AG04450 (cell line): ENCODE results near the gene PNPLA6. TPM values are rescaled to one million over a fixed set of nuclear protein-coding genes. Genes with fewer than 3 reads are reported as not detected.
"Not testable (repeated sequence)": the region's sequence is repeated elsewhere in the genome, so short reads cannot be mapped to it uniquely, and the experiment has no call there.

ENCODE experiments used
- CTCF ChIA-PET: fragments of 300-600, 350-600 bp; formaldehyde crosslinking; extraction: SDS; loops from one replicate; lab custom pipeline; 2022; ENCODE audit warnings: antibody characterized with exemption, inconsistent platforms; lab: Charles Lee
- POLR2A ChIA-PET: fragments of 350-600 bp; formaldehyde crosslinking; extraction: SDS; loops from one replicate; lab custom pipeline; 2021; ENCODE audit warnings: antibody characterized with exemption, inconsistent platforms; lab: Yijun Ruan, JAX
- DNase-seq: peaks from one replicate; pipeline ENCODE4 v3.0.0-alpha.2; 2011; ENCODE audit warnings: low read depth, low spot score
- H3K27ac ChIP-seq: one replicate; pipeline ENCODE4 v1.5.1; 2012; ENCODE audit warnings: low read depth, low read length, control low read depth
- H3K27me3 ChIP-seq: one replicate; pipeline ENCODE4 v1.6.0; 2012; ENCODE audit warnings: low read length; ENCODE audit not compliant: control insufficient read depth, insufficient read depth
- H3K4me3 ChIP-seq: 2 replicates; pipeline ENCODE4 v1.5.1; 2011; ENCODE audit warnings: mild to moderate bottlenecking, low read depth, low read length, control low read depth
- H3K9me3 ChIP-seq: 2 replicates; pipeline ENCODE4 v1.5.1; 2012; ENCODE audit warnings: low read length; ENCODE audit not compliant: control insufficient read depth, insufficient read depth
- CTCF ChIP-seq: IDR thresholded peaks from 2 replicates; pipeline ENCODE4 v1.5.1; 2011; ENCODE audit warnings: low read depth, low read length, control low read depth, inconsistent platforms
- polyA plus RNA-seq: library from polyadenylated mRNA; depleted of rRNA; stranded (reverse); fragments of >200 nt; gene quantifications from 2 replicates; pipeline ENCODE4 v1.2.3, GENCODE V29; 2011

The PNPLA6 gene
- polyA plus RNA-seq, 1 experiment: 17.0 TPM

- DNase-seq: no peak
- no peak for TF ChIP-seq CTCF
- POLR2A ChIA-PET: no interaction called here
- peaks cover 2% of the 10 kb centered on the region for H3K27me3 ChIP-seq
- no peaks in the 10 kb centered on the region for H3K9me3 ChIP-seq
- no peak overlapping the region for H3K4me3 ChIP-seq
- H3K27ac ChIP-seq: no peak overlapping the region
- CTCF ChIA-PET: no interaction called here
Observed at GRCh38 chr19:7575434-7576040, 40.0 kb downstream of the PNPLA6 start.

DNA sequence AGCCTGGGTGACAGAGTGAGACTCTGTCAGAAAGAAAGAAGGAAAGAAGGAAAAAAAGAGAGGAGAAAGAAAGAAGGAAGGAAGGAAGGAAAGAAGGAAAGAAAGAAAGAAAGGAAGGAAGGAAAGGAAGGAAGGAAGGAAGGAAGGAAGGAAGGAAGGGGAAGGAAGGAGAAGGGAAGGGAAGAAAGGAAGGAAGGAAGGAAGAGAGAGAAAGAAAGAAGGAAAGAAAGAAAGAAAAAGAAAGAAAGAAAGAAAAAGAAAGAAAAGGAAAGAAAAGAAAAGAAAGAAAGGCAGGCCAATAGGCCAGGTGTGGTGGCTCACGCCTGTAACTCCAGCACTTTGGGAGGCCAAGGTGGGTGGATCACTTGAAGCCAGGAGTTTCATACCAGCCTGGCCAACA lies 41.9 kb downstream of the PNPLA6 start:
- H3K27ac ChIP-seq, H3K4me3 ChIP-seq, DNase-seq, POLR2A ChIA-PET, H3K27me3 ChIP-seq, H3K9me3 ChIP-seq: not testable (repeated sequence)
- CTCF ChIA-PET: interaction anchor here (1.0 to 1.8 kb wide), 2 partner anchors 9 to 103 kb away, joined by 3 to 11 read pairs; partner anchors contain the start of gene TRAPPC5

DNA sequence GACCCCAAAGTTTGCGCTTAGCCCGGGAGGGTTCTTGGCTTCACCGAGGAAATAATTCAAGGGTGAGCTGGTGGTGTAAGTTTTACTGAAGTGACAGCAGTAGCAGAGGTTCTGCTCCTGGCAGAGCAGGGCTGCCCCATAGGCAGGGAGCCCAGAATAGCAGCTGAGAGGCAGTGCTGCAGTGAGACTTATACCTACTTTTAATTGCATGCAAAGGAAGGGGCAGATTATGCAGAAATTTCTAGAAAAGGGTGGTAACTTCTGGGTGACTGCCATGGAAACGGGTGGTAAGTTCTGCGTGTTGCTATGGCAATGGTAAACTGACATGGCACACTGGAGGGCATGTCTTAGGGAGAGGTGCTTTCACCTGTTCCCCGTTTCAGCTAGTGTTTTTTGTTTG lies 42.6 kb downstream of the PNPLA6 start:
- POLR2A ChIA-PET: no interaction called here
- CTCF ChIA-PET: no interaction called here

GRCh38 chr19:7579182-7579581 lies 43.7 kb downstream of the PNPLA6 start:
- POLR2A ChIA-PET: interaction anchor here (0.9 kb wide), 1 partner anchor 11 kb away, joined by 5 read pairs; no protein-coding TSS in a partner anchor
- no peak overlapping the region for H3K4me3 ChIP-seq
- CTCF ChIA-PET: interaction anchor here (2.8 kb wide), 1 partner anchor 11 kb away, joined by 12 read pairs; no protein-coding TSS in a partner anchor
- H3K27me3 ChIP-seq: peaks cover 2% of the 10 kb centered on the region
- no peak overlapping the region for H3K27ac ChIP-seq
- H3K9me3 ChIP-seq: no peaks in the 10 kb centered on the region
- TF ChIP-seq CTCF: no peak
- DNase-seq: no peak

More for the DNA sequence above, 42.6 kb downstream of the PNPLA6 start:
- H3K9me3 ChIP-seq: no peaks in the 10 kb centered on the region
- peaks cover 2% of the 10 kb centered on the region for H3K27me3 ChIP-seq
- no peak overlapping the region for H3K27ac ChIP-seq
- no peak for DNase-seq
- no peak overlapping the region for H3K4me3 ChIP-seq
- TF ChIP-seq CTCF: no peak

GRCh38 chr19:7582446-7582845 lies 46.9 kb downstream of the PNPLA6 start:
- H3K27ac ChIP-seq: no peak overlapping the region
- no peak for TF ChIP-seq CTCF
- no peak overlapping the region for H3K4me3 ChIP-seq
- POLR2A ChIA-PET: no interaction called here
- DNase-seq: no peak
- no peaks in the 10 kb centered on the region for H3K27me3 ChIP-seq
- no peaks in the 10 kb centered on the region for H3K9me3 ChIP-seq
- CTCF ChIA-PET: no interaction called here
